Hematopoietic multipotent progenitor cell (in vitro differentiated cells): Measurements from ENCODE around the gene CFAP20DC. TPM values are rescaled to one million over a fixed set of nuclear protein-coding genes. Genes with fewer than 3 reads are reported as not detected.

ENCODE experiments used
- DNase-seq, 3 donors: peaks; one replicate each; pipeline ENCODE4 v3.0.0-alpha.2; 2011 to 2015; ENCODE audit warnings: low read depth in 2 of 3, low spot score in 2 of 3
- total RNA-seq: library from RNA; depleted of rRNA; stranded (reverse); fragments of >200 nt; gene quantifications from one replicate; pipeline ENCODE4 v1.2.3, GENCODE V29; 2012

The CFAP20DC gene
- total RNA-seq, 1 donor: 1.1 TPM

GRCh38 chr3:59027607-59028006 is 22.2 kb downstream of the CFAP20DC start:
- no peak for DNase-seq

GRCh38 chr3:59023612-59024011 is 26.2 kb downstream of the CFAP20DC start:
- DNase-seq: no peak

GRCh38 chr3:59017617-59017984 is 32.2 kb downstream of the CFAP20DC start:
- DNase-seq: no peak

- no peak for DNase-seq
Observed at GRCh38 chr3:59016930-59017616, 32.8 kb downstream of the CFAP20DC start.

- no peak for DNase-seq
Observed at GRCh38 chr3:59013611-59014010, 36.2 kb downstream of the CFAP20DC start.

- DNase-seq: peak in 1 of 3 donors; percentile 59
Observed at GRCh38 chr3:59006634-59007517, 42.9 kb downstream of the CFAP20DC start.

- DNase-seq: peak in 2 of 3 donors; percentile 84 to 97
Observed at GRCh38 chr3:59001675-59002074, 48.1 kb downstream of the CFAP20DC start.

- peak in 2 of 3 donors; percentile 17 to 57 for DNase-seq
Observed at GRCh38 chr3:58999774-59000160, 50.1 kb downstream of the CFAP20DC start.

GRCh38 chr3:58999134-58999773 is 50.6 kb downstream of the CFAP20DC start:
- no peak for DNase-seq

GRCh38 chr3:58998476-58999117 is 51.2 kb downstream of the CFAP20DC start:
- DNase-seq: peak in 1 of 3 donors; percentile 22

- no peak for DNase-seq
Observed at GRCh38 chr3:58996730-58997129, 53.1 kb downstream of the CFAP20DC start.

- DNase-seq: peak; percentile 3 to 89 (median 71)
Observed at GRCh38 chr3:58994746-58995330, 55.0 kb downstream of the CFAP20DC start.

GRCh38 chr3:58993547-58993946 is 56.3 kb downstream of the CFAP20DC start:
- DNase-seq: no peak

GRCh38 chr3:58991623-58992022 is 58.2 kb downstream of the CFAP20DC start:
- no peak for DNase-seq

- DNase-seq: no peak
Observed at GRCh38 chr3:58991026-58991425, 58.8 kb downstream of the CFAP20DC start.

GRCh38 chr3:58989955-58990354 is 59.9 kb downstream of the CFAP20DC start:
- no peak for DNase-seq

GRCh38 chr3:58989163-58989562 is 60.7 kb downstream of the CFAP20DC start:
- DNase-seq: no peak

GRCh38 chr3:58988041-58988440 is 61.8 kb downstream of the CFAP20DC start:
- no peak for DNase-seq

GRCh38 chr3:58986654-58987053 is 63.2 kb downstream of the CFAP20DC start:
- DNase-seq: no peak

- no peak for DNase-seq
Observed at GRCh38 chr3:58979840-58980239, 70.0 kb downstream of the CFAP20DC start.

- no peak for DNase-seq
Observed at GRCh38 chr3:58973796-58974195, 76.0 kb downstream of the CFAP20DC start.
